Natural killer cell treated with Interleukin-12 subunit alpha and Interleukin-12 subunit beta and Interleukin-15 and Interleukin-18, amount 100 ng/mL, for 72 hours (primary cell): ENCODE data around the gene GALNTL6. TPM values are rescaled to one million over a fixed set of nuclear protein-coding genes. Genes with fewer than 3 reads are reported as not detected.

Source experiments
- ATAC-seq, 2 donors: fragments of 150-1000 bp; cut with Tn5 transposase in 1 of 2; sonication (Bioruptor Pico), chemical (Tn5 transposase) in 1 of 2; 2 replicates each; pipeline ENCODE4 v1.10.0; 2021
- DNase-seq: peaks from one replicate; pipeline ENCODE4 v3.0.0; 2022; ENCODE audit warnings: low spot score
- H3K27ac Mint-ChIP-seq, 2 donors: 1 replicate in 1 of 2; 2 replicates in 1 of 2; pipeline ENCODE4 v1.8.0; 2022; ENCODE audit warnings: mixed read lengths in 2 of 2, mild to moderate bottlenecking in 1 of 2, moderate library complexity in 1 of 2
- H3K27me3 Mint-ChIP-seq, 2 donors: 1 replicate in 1 of 2; 2 replicates in 1 of 2; pipeline ENCODE4 v1.8.0; 2022; ENCODE audit warnings: mixed read lengths in 2 of 2
- H3K36me3 Mint-ChIP-seq: one replicate; pipeline ENCODE4 v1.8.0; 2022; ENCODE audit warnings: mixed read lengths
- H3K4me1 Mint-ChIP-seq, 2 donors: 1 replicate in 1 of 2; 2 replicates in 1 of 2; pipeline ENCODE4 v1.8.0; 2022; ENCODE audit warnings: low read depth in 2 of 2, mixed read lengths in 2 of 2, mild to moderate bottlenecking in 1 of 2
- H3K4me3 Mint-ChIP-seq: one replicate; pipeline ENCODE4 v1.8.0; 2022; ENCODE audit warnings: mixed read lengths
- H3K9me3 Mint-ChIP-seq: 2 replicates; pipeline ENCODE4 v1.8.0; 2022; ENCODE audit warnings: mixed read lengths
- total RNA-seq, 2 donors: library from RNA; stranded (reverse); gene quantifications; one replicate each; pipeline ENCODE4 v1.2.3, GENCODE V29; 2022

GALNTL6 gene
- total RNA-seq, 2 donors from 2014 or later: not detected

- Mint-ChIP-seq H3K36me3 (no peaks in the 10 kb centered on the region), H3K4me1 (no peaks in the 10 kb centered on the region)
Observed at GRCh38 chr4:172127168-172127567, 314.0 kb downstream of the GALNTL6 start.

GRCh38 chr4:172129593-172129992, 316.4 kb downstream of the GALNTL6 start:
- no peak for ATAC-seq
- Mint-ChIP-seq H3K9me3 (peaks cover 6% of the 10 kb centered on the region), H3K36me3 (no peaks in the 10 kb centered on the region)

More at GRCh38 chr4:172127168-172127567, 314.0 kb downstream of the GALNTL6 start:
- ATAC-seq (no peak), DNase-seq (no peak)
- Mint-ChIP-seq H3K4me3 (no peak overlapping the region), H3K9me3 (peaks cover 6% of the 10 kb centered on the region), H3K27ac (no peak overlapping the region), H3K27me3 (no peaks in the 10 kb centered on the region)

GRCh38 chr4:172134521-172134920, 321.3 kb downstream of the GALNTL6 start:
- no peaks in the 10 kb centered on the region for H3K4me1 Mint-ChIP-seq
- ATAC-seq: no peak
- peaks cover under 1% of the 10 kb centered on the region for H3K9me3 Mint-ChIP-seq

More at GRCh38 chr4:172129593-172129992, 316.4 kb downstream of the GALNTL6 start:
- Mint-ChIP-seq H3K27me3 (no peaks in the 10 kb centered on the region), H3K4me1 (no peaks in the 10 kb centered on the region), H3K27ac (no peak overlapping the region), H3K4me3 (no peak overlapping the region)
- no peak for DNase-seq

GRCh38 chr4:172141025-172141424, 327.8 kb downstream of the GALNTL6 start:
- Mint-ChIP-seq H3K4me1 (no peaks in the 10 kb centered on the region), H3K27me3 (no peaks in the 10 kb centered on the region), H3K27ac (no peak overlapping the region), H3K9me3 (no peaks in the 10 kb centered on the region), H3K36me3 (no peaks in the 10 kb centered on the region), H3K4me3 (no peak overlapping the region)
- no peak for ATAC-seq
- no peak for DNase-seq

More at GRCh38 chr4:172134521-172134920, 321.3 kb downstream of the GALNTL6 start:
- no peak overlapping the region for H3K27ac Mint-ChIP-seq
- no peak for DNase-seq
- H3K4me3 Mint-ChIP-seq: no peak overlapping the region
- H3K36me3 Mint-ChIP-seq: no peaks in the 10 kb centered on the region
- H3K27me3 Mint-ChIP-seq: no peaks in the 10 kb centered on the region

GRCh38 chr4:172142281-172142741, 329.1 kb downstream of the GALNTL6 start:
- no peak overlapping the region for H3K27ac Mint-ChIP-seq
- DNase-seq (no peak), ATAC-seq (no peak)
- H3K27me3 Mint-ChIP-seq: no peaks in the 10 kb centered on the region
- H3K9me3 Mint-ChIP-seq: no peaks in the 10 kb centered on the region
- H3K36me3 Mint-ChIP-seq: no peaks in the 10 kb centered on the region
- no peak overlapping the region for H3K4me3 Mint-ChIP-seq
- H3K4me1 Mint-ChIP-seq: no peaks in the 10 kb centered on the region

- DNase-seq (no peak), ATAC-seq (no peak)
- Mint-ChIP-seq H3K27ac (no peak overlapping the region), H3K9me3 (no peaks in the 10 kb centered on the region), H3K4me3 (no peak overlapping the region), H3K27me3 (no peaks in the 10 kb centered on the region), H3K4me1 (no peaks in the 10 kb centered on the region), H3K36me3 (no peaks in the 10 kb centered on the region)
Observed at GRCh38 chr4:172143605-172144314, 330.6 kb downstream of the GALNTL6 start.

GRCh38 chr4:172147687-172148086, 334.5 kb downstream of the GALNTL6 start:
- no peak for ATAC-seq
- Mint-ChIP-seq H3K27me3 (no peaks in the 10 kb centered on the region), H3K4me3 (no peak overlapping the region), H3K4me1 (no peaks in the 10 kb centered on the region), H3K9me3 (peaks cover 5% of the 10 kb centered on the region), H3K27ac (no peak overlapping the region), H3K36me3 (peaks cover 4% of the 10 kb centered on the region)
- no peak for DNase-seq

GRCh38 chr4:172149329-172149728, 336.1 kb downstream of the GALNTL6 start:
- ATAC-seq (no peak), DNase-seq (no peak)
- H3K27me3 Mint-ChIP-seq: no peaks in the 10 kb centered on the region
- no peaks in the 10 kb centered on the region for H3K4me1 Mint-ChIP-seq
- H3K9me3 Mint-ChIP-seq: peaks cover 8% of the 10 kb centered on the region
- H3K36me3 Mint-ChIP-seq: peaks cover 4% of the 10 kb centered on the region
- no peak overlapping the region for H3K27ac Mint-ChIP-seq
- no peak overlapping the region for H3K4me3 Mint-ChIP-seq

- DNase-seq (no peak), ATAC-seq (no peak)
- H3K27me3 Mint-ChIP-seq: no peaks in the 10 kb centered on the region
- H3K4me3 Mint-ChIP-seq: no peak overlapping the region
- H3K4me1 Mint-ChIP-seq: no peaks in the 10 kb centered on the region
- peaks cover 4% of the 10 kb centered on the region for H3K36me3 Mint-ChIP-seq
- no peak overlapping the region for H3K27ac Mint-ChIP-seq
- H3K9me3 Mint-ChIP-seq: peaks cover 8% of the 10 kb centered on the region
Observed at GRCh38 chr4:172152284-172152683, 339.1 kb downstream of the GALNTL6 start.

GRCh38 chr4:172153719-172154118, 340.5 kb downstream of the GALNTL6 start:
- peaks cover 8% of the 10 kb centered on the region for H3K9me3 Mint-ChIP-seq
- DNase-seq (no peak), ATAC-seq (no peak)
- no peak overlapping the region for H3K4me3 Mint-ChIP-seq
- H3K27ac Mint-ChIP-seq: no peak overlapping the region
- H3K36me3 Mint-ChIP-seq: peaks cover 4% of the 10 kb centered on the region
- no peaks in the 10 kb centered on the region for H3K4me1 Mint-ChIP-seq
- no peaks in the 10 kb centered on the region for H3K27me3 Mint-ChIP-seq

GRCh38 chr4:172155838-172156345, 342.7 kb downstream of the GALNTL6 start:
- peaks cover 4% of the 10 kb centered on the region for H3K36me3 Mint-ChIP-seq
- ATAC-seq: no peak
- H3K9me3 Mint-ChIP-seq: peaks cover 10% of the 10 kb centered on the region
- H3K4me3 Mint-ChIP-seq: no peak overlapping the region
- no peaks in the 10 kb centered on the region for H3K4me1 Mint-ChIP-seq
- no peak for DNase-seq
- H3K27ac Mint-ChIP-seq: no peak overlapping the region
- H3K27me3 Mint-ChIP-seq: no peaks in the 10 kb centered on the region

- no peaks in the 10 kb centered on the region for H3K27me3 Mint-ChIP-seq
- no peak for DNase-seq
- no peak overlapping the region for H3K27ac Mint-ChIP-seq
- peaks cover 4% of the 10 kb centered on the region for H3K36me3 Mint-ChIP-seq
- no peaks in the 10 kb centered on the region for H3K4me1 Mint-ChIP-seq
- no peak overlapping the region for H3K4me3 Mint-ChIP-seq
- H3K9me3 Mint-ChIP-seq: peaks cover 13% of the 10 kb centered on the region
- ATAC-seq: no peak
Observed at GRCh38 chr4:172157946-172158345, 344.7 kb downstream of the GALNTL6 start.

GRCh38 chr4:172163215-172163614, 350.0 kb downstream of the GALNTL6 start:
- DNase-seq: no peak
- no peak for ATAC-seq
- peaks cover 4% of the 10 kb centered on the region for H3K36me3 Mint-ChIP-seq
- H3K27me3 Mint-ChIP-seq: no peaks in the 10 kb centered on the region
- peaks cover 11% of the 10 kb centered on the region for H3K9me3 Mint-ChIP-seq
- H3K4me3 Mint-ChIP-seq: no peak overlapping the region
- no peaks in the 10 kb centered on the region for H3K4me1 Mint-ChIP-seq
- no peak overlapping the region for H3K27ac Mint-ChIP-seq

- no peaks in the 10 kb centered on the region for H3K36me3 Mint-ChIP-seq
- H3K9me3 Mint-ChIP-seq: peaks cover 14% of the 10 kb centered on the region
- no peaks in the 10 kb centered on the region for H3K27me3 Mint-ChIP-seq
- no peak for DNase-seq
- ATAC-seq: no peak
- no peaks in the 10 kb centered on the region for H3K4me1 Mint-ChIP-seq
- H3K27ac Mint-ChIP-seq: no peak overlapping the region
- no peak overlapping the region for H3K4me3 Mint-ChIP-seq
Observed at GRCh38 chr4:172168888-172169287, 355.7 kb downstream of the GALNTL6 start.
